HEK293 (cell line): ENCODE results near the gene C6orf89.

Source experiments
- CTCF ChIP-seq: fragments of 450-650 bp; formaldehyde crosslinking; IDR thresholded peaks from 2 replicates; pipeline ENCODE4 v1.5.1; 2016; ENCODE audit warnings: missing biosample characterization, missing genetic modification characterization
- INSM2 ChIP-seq: fragments of 450-650 bp; formaldehyde crosslinking; IDR thresholded peaks from 2 replicates; pipeline ENCODE4 v1.5.1; 2016; ENCODE audit warnings: missing biosample characterization, missing genetic modification characterization
- SALL2 ChIP-seq: fragments of 450-650 bp; formaldehyde crosslinking; IDR thresholded peaks from 2 replicates; pipeline ENCODE4 v1.5.0; 2017; ENCODE audit warnings: missing biosample characterization, mild to moderate bottlenecking, missing genetic modification characterization, borderline replicate concordance
- SETDB1 ChIP-seq: IDR thresholded peaks from one replicate; pipeline ENCODE4 v1.6.1; 2017; ENCODE audit warnings: mild to moderate bottlenecking, low read length, moderate library complexity, mixed read lengths; ENCODE audit not compliant: insufficient read length
- ZBTB26 ChIP-seq: fragments of 450-650 bp; formaldehyde crosslinking; optimal IDR thresholded peaks from 2 replicates; pipeline ENCODE3; 2016; ENCODE audit warnings: missing biosample characterization, mild to moderate bottlenecking, missing genetic modification characterization
- ZBTB49 ChIP-seq: fragments of 450-650 bp; formaldehyde crosslinking; IDR thresholded peaks from 2 replicates; pipeline ENCODE4 v1.5.1; 2016; ENCODE audit warnings: missing biosample characterization, missing genetic modification characterization, low read depth
- ZFP37 ChIP-seq: fragments of 450-650 bp; formaldehyde crosslinking; IDR thresholded peaks from 2 replicates; pipeline ENCODE4 v1.5.1; 2016; ENCODE audit warnings: missing biosample characterization, missing genetic modification characterization
- ZNF214 ChIP-seq: fragments of 450-650 bp; formaldehyde crosslinking; IDR thresholded peaks from 2 replicates; pipeline ENCODE4 v1.5.1; 2017; ENCODE audit warnings: missing biosample characterization, mild to moderate bottlenecking, missing genetic modification characterization, borderline replicate concordance
- ZNF416 ChIP-seq: fragments of 450-650 bp; formaldehyde crosslinking; IDR thresholded peaks from 2 replicates; pipeline ENCODE4 v1.5.1; 2016; ENCODE audit warnings: missing biosample characterization, missing genetic modification characterization
- ZNF621 ChIP-seq: fragments of 450-650 bp; formaldehyde crosslinking; IDR thresholded peaks from 2 replicates; pipeline ENCODE4 v1.5.1; 2017; ENCODE audit warnings: missing biosample characterization, missing genetic modification characterization
- ZNF639 ChIP-seq: fragments of 450-650 bp; formaldehyde crosslinking; IDR thresholded peaks from 2 replicates; pipeline ENCODE4 v1.5.1; 2016; ENCODE audit warnings: missing biosample characterization, missing genetic modification characterization
- ZNF670 ChIP-seq: fragments of 450-650 bp; formaldehyde crosslinking; IDR thresholded peaks from 2 replicates; pipeline ENCODE4 v1.5.1; 2016; ENCODE audit warnings: missing biosample characterization, missing genetic modification characterization, low read depth

GRCh38 chr6:36938536-36938935 is 52.8 kb downstream of the C6orf89 start:
- TF ChIP-seq ZNF416 (tag by site-specific recombination) = no peak
- TF ChIP-seq ZFP37 = no peak
- no peak for TF ChIP-seq ZNF639 (tag by site-specific recombination)
- TF ChIP-seq SETDB1 = no peak
- TF ChIP-seq CTCF (tag by site-specific recombination) = no peak
- no peak for TF ChIP-seq INSM2 (tag by site-specific recombination)
- no peak for TF ChIP-seq ZNF621 (tag by site-specific recombination)
- TF ChIP-seq ZNF670 (tag by site-specific recombination) = no peak
- TF ChIP-seq ZNF214 (tag by site-specific recombination) = no peak
- TF ChIP-seq ZBTB49 (tag by site-specific recombination) = no peak
- TF ChIP-seq SALL2 (tag by site-specific recombination) = no peak
- no peak for TF ChIP-seq ZBTB26 (tag by site-specific recombination)
